Mucosa of rectum (tissue), 2 donors: Measurements from ENCODE around the gene MORN1.

Experiments
- H3K27ac ChIP-seq, 2 donors: one replicate each; pipeline ENCODE4 v1.7.0; 2013; ENCODE audit warnings: inconsistent platforms in 2 of 2, low read depth in 2 of 2, low read length in 2 of 2
- H3K27me3 ChIP-seq, 2 donors: one replicate each; pipeline ENCODE4 v1.7.0; 2013; ENCODE audit warnings: low read length in 2 of 2; ENCODE audit not compliant: control insufficient read depth in 2 of 2, insufficient read depth in 2 of 2
- H3K36me3 ChIP-seq, 2 donors: one replicate each; pipeline ENCODE4 v1.7.0; 2013; ENCODE audit warnings: low read length in 2 of 2; ENCODE audit not compliant: control insufficient read depth in 2 of 2, insufficient read depth in 2 of 2
- H3K4me1 ChIP-seq, 2 donors: one replicate each; pipeline ENCODE4 v1.7.0; 2013; ENCODE audit warnings: low read length in 2 of 2, mild to moderate bottlenecking in 1 of 2; ENCODE audit not compliant: control insufficient read depth in 2 of 2, insufficient read depth in 2 of 2
- H3K4me3 ChIP-seq, 2 donors: one replicate each; pipeline ENCODE4 v1.7.0; 2013; ENCODE audit warnings: low read length in 2 of 2
- H3K9ac ChIP-seq, 2 donors: one replicate each; pipeline ENCODE4 v1.7.0; 2013; ENCODE audit warnings: low read length in 2 of 2, low read depth in 1 of 2, mild to moderate bottlenecking in 1 of 2
- H3K9me3 ChIP-seq, 2 donors: one replicate each; pipeline ENCODE4 v1.7.0; 2013; ENCODE audit warnings: low read length in 2 of 2; ENCODE audit not compliant: control insufficient read depth in 2 of 2
- donor health status: healthy.
- donor health status: Normal muscosa, but diverticular disease.

The MORN1 gene

GRCh38 chr1:2382621-2383361 is 8.6 kb downstream of the MORN1 start:
- Histone ChIP-seq H3K27ac (no peak overlapping the region), H3K4me1 (peaks cover 0 to 4% of the 10 kb centered on the region in 2 donors), H3K9ac (no peak overlapping the region), H3K9me3 (no peaks in the 10 kb centered on the region), H3K27me3 (no peaks in the 10 kb centered on the region), H3K36me3 (peaks cover 0 to 5% of the 10 kb centered on the region in 2 donors), H3K4me3 (no peak overlapping the region)

- no peak overlapping the region for H3K27ac ChIP-seq
- no peak overlapping the region for H3K4me3 ChIP-seq
These were observed 9.4 kb downstream of the MORN1 start for GRCh38 chr1:2381741-2382620.

GRCh38 chr1:2380816-2381591 is 10.3 kb downstream of the MORN1 start:
- Histone ChIP-seq H3K27ac (no peak overlapping the region), H3K27me3 (peaks cover 0 to 6% of the 10 kb centered on the region in 2 donors), H3K36me3 (no peaks in the 10 kb centered on the region), H3K4me1 (peaks cover 0 to 4% of the 10 kb centered on the region in 2 donors), H3K9me3 (no peaks in the 10 kb centered on the region), H3K9ac (no peak overlapping the region), H3K4me3 (no peak overlapping the region)

More at GRCh38 chr1:2381741-2382620, 9.4 kb downstream of the MORN1 start:
- Histone ChIP-seq H3K36me3 (no peaks in the 10 kb centered on the region), H3K27me3 (peaks cover 0 to 1% of the 10 kb centered on the region in 2 donors), H3K4me1 (peaks cover 0 to 4% of the 10 kb centered on the region in 2 donors), H3K9me3 (no peaks in the 10 kb centered on the region), H3K9ac (no peak overlapping the region)

- H3K9me3 ChIP-seq, result no peaks in the 10 kb centered on the region
- H3K9ac ChIP-seq, result no peak overlapping the region
- no peak overlapping the region for H3K4me3 ChIP-seq
- H3K27ac ChIP-seq, result no peak overlapping the region
- H3K36me3 ChIP-seq, result no peaks in the 10 kb centered on the region
- H3K27me3 ChIP-seq, result peaks cover 0 to 6% of the 10 kb centered on the region in 2 donors
- H3K4me1 ChIP-seq, result peaks cover 0 to 4% of the 10 kb centered on the region in 2 donors
These were observed 11.5 kb downstream of the MORN1 start for GRCh38 chr1:2379733-2380404.

- no peaks in the 10 kb centered on the region for H3K36me3 ChIP-seq
- no peak overlapping the region for H3K27ac ChIP-seq
- H3K9ac ChIP-seq, result no peak overlapping the region
- peaks cover 0 to 4% of the 10 kb centered on the region in 2 donors for H3K4me1 ChIP-seq
- peaks cover 0 to 6% of the 10 kb centered on the region in 2 donors for H3K27me3 ChIP-seq
- H3K4me3 ChIP-seq, result no peak overlapping the region
- no peaks in the 10 kb centered on the region for H3K9me3 ChIP-seq
These were observed 12.2 kb downstream of the MORN1 start for GRCh38 chr1:2378956-2379732.

GRCh38 chr1:2378441-2378851 is 12.9 kb downstream of the MORN1 start:
- no peaks in the 10 kb centered on the region for H3K36me3 ChIP-seq
- peaks cover 0 to 4% of the 10 kb centered on the region in 2 donors for H3K4me1 ChIP-seq
- no peak overlapping the region for H3K9ac ChIP-seq
- H3K9me3 ChIP-seq, result no peaks in the 10 kb centered on the region
- H3K4me3 ChIP-seq, result no peak overlapping the region
- peaks cover 0 to 6% of the 10 kb centered on the region in 2 donors for H3K27me3 ChIP-seq
- H3K27ac ChIP-seq, result no peak overlapping the region

- peaks cover 0 to 4% of the 10 kb centered on the region in 2 donors for H3K4me1 ChIP-seq
- H3K9me3 ChIP-seq, result no peaks in the 10 kb centered on the region
- no peak overlapping the region for H3K4me3 ChIP-seq
- no peak overlapping the region for H3K9ac ChIP-seq
- H3K27ac ChIP-seq, result no peak overlapping the region
- H3K27me3 ChIP-seq, result peaks cover 0 to 6% of the 10 kb centered on the region in 2 donors
- no peaks in the 10 kb centered on the region for H3K36me3 ChIP-seq
These were observed 13.5 kb downstream of the MORN1 start for GRCh38 chr1:2377751-2378440.

- peaks cover 0 to 4% of the 10 kb centered on the region in 2 donors for H3K4me1 ChIP-seq
- no peak overlapping the region for H3K27ac ChIP-seq
- no peaks in the 10 kb centered on the region for H3K9me3 ChIP-seq
- no peak overlapping the region for H3K9ac ChIP-seq
- H3K36me3 ChIP-seq, result no peaks in the 10 kb centered on the region
- peaks cover 0 to 6% of the 10 kb centered on the region in 2 donors for H3K27me3 ChIP-seq
- H3K4me3 ChIP-seq, result no peak overlapping the region
These were observed 14.3 kb downstream of the MORN1 start for GRCh38 chr1:2376931-2377672.
